Fibroblast of lung (primary cell): ENCODE data around the gene CEP85. TPM values are rescaled to one million over a fixed set of nuclear protein-coding genes. Genes with fewer than 3 reads are reported as not detected.
"Not testable (repeated sequence)": the region's sequence is repeated elsewhere in the genome, so short reads cannot be mapped to it uniquely, and the experiment has no call there.

Experiments used
- DNase-seq, 2 donors: peaks; one replicate each; pipeline versions ENCODE4 v3.0.0 to v3.0.0-alpha.2; 2010; ENCODE audit warnings: low read depth in 2 of 2
- H2AFZ ChIP-seq: 2 replicates; pipeline ENCODE4 v1.5.1; 2012; ENCODE audit warnings: low read length, control low read depth, inconsistent platforms
- H3K27ac ChIP-seq: 2 replicates; pipeline ENCODE4 v1.5.1; 2011; ENCODE audit warnings: low read length, control low read depth; ENCODE audit not compliant: insufficient read depth
- H3K27me3 ChIP-seq: 2 replicates; pipeline ENCODE4 v1.5.1; 2011; ENCODE audit warnings: mild to moderate bottlenecking, low read length; ENCODE audit not compliant: control insufficient read depth, insufficient read depth
- H3K36me3 ChIP-seq: 2 replicates; pipeline ENCODE4 v1.5.1; 2011; ENCODE audit warnings: low read length; ENCODE audit not compliant: control insufficient read depth, insufficient read depth
- H3K4me1 ChIP-seq: 2 replicates; pipeline ENCODE4 v1.5.1; 2011; ENCODE audit warnings: low read length; ENCODE audit not compliant: control insufficient read depth, insufficient read depth; ENCODE audit errors: extremely low read depth
- H3K4me2 ChIP-seq: 2 replicates; pipeline ENCODE4 v1.5.1; 2011; ENCODE audit warnings: low read length, control low read depth; ENCODE audit not compliant: insufficient read depth; ENCODE audit errors: extremely low read depth
- H3K4me3 ChIP-seq, 4 experiments: fragments of 200-600 bp in 1 of 4; sonication (generic) in 1 of 4; replicated peaks in 1 of 4; 2 replicates each; pipeline ENCODE4 v1.5.1; 2011 to 2016; ENCODE audit warnings: low read length in 4 of 4, low read depth in 3 of 4, mild to moderate bottlenecking in 3 of 4, control low read depth in 2 of 4, inconsistent platforms in 1 of 4, mixed read lengths in 1 of 4; ENCODE audit not compliant: insufficient read depth in 1 of 4; ENCODE audit errors: control extremely low read depth in 1 of 4
- H3K79me2 ChIP-seq: 2 replicates; pipeline ENCODE4 v1.5.1; 2012; ENCODE audit warnings: mild to moderate bottlenecking, low read length, inconsistent platforms; ENCODE audit not compliant: control insufficient read depth, insufficient read depth
- H3K9ac ChIP-seq: 2 replicates; pipeline ENCODE4 v1.5.1; 2011; ENCODE audit warnings: mild to moderate bottlenecking, low read length, control low read depth; ENCODE audit not compliant: insufficient read depth
- H3K9me3 ChIP-seq: 2 replicates; pipeline ENCODE4 v1.5.1; 2012; ENCODE audit warnings: low read depth, low read length; ENCODE audit not compliant: control insufficient read depth, insufficient read depth
- H4K20me1 ChIP-seq: 2 replicates; pipeline ENCODE4 v1.5.1; 2011; ENCODE audit warnings: low read length; ENCODE audit not compliant: control insufficient read depth, insufficient read depth; ENCODE audit errors: extremely low read depth
- CTCF ChIP-seq, 2 donors: IDR thresholded peaks in 1 of 2; conservative IDR thresholded peaks in 1 of 2; 1 replicate in 1 of 2; 2 replicates in 1 of 2; pipeline ENCODE4 v1.5.1; 2011 to 2012; ENCODE audit warnings: low read length in 2 of 2, control low read depth in 1 of 2, inconsistent platforms in 1 of 2, low read depth in 1 of 2, mild to moderate bottlenecking in 1 of 2
- EZH2 ChIP-seq: IDR thresholded peaks from 2 replicates; pipeline ENCODE4 v1.5.1; 2012; ENCODE audit warnings: low read length, control low read depth, mild to moderate bottlenecking; ENCODE audit errors: missing control alignments
- polyA plus RNA-seq, 2 donors: library from polyadenylated mRNA; depleted of rRNA in 1 of 2; stranded (reverse) in 1 of 2; unstranded in 1 of 2; fragments of >200 nt; gene quantifications; 2 replicates each; pipeline ENCODE4 v1.2.1, GENCODE V29; 2011 to 2012; ENCODE audit warnings: missing spikeins in 1 of 2
- total RNA-seq: library from RNA; depleted of rRNA; stranded (reverse); fragments of >200 nt; gene quantifications from 2 replicates; pipeline ENCODE4 v1.2.1, GENCODE V29; 2014

Gene CEP85
- total and polyA plus RNA-seq, 2 donors (not counting 1 experiment from before 2014, with no cell fraction given): 4.7 to 6.9 TPM

GRCh38 chr1:26225033-26225831 lies 8.8 kb upstream of the CEP85 start:
- no peaks in the 10 kb centered on the region for H3K9me3 ChIP-seq
- no peak overlapping the region for H3K9ac ChIP-seq
- H2AFZ ChIP-seq: no peak overlapping the region
- no peaks in the 10 kb centered on the region for H3K36me3 ChIP-seq
- no peaks in the 10 kb centered on the region for H4K20me1 ChIP-seq
- peak; percentile 22 to 47 for DNase-seq
- peaks cover 44% of the 10 kb centered on the region for H3K27me3 ChIP-seq
- peak overlapping the region; percentile 46 for H3K4me2 ChIP-seq
- H3K27ac ChIP-seq: no peak overlapping the region
- H3K4me1 ChIP-seq: no peaks in the 10 kb centered on the region
- H3K79me2 ChIP-seq: no peaks in the 10 kb centered on the region
- H3K4me3 ChIP-seq: peak overlapping the region in 2 of 4 experiments; percentile 35 to 50
- TF ChIP-seq CTCF (conservative IDR thresholded peaks at IDR 0.05 in 1 of 2, IDR thresholded peaks at IDR 0.05 in 1 of 2; ENCODE audit: low read depth in 1 of 2, low read length in 2 of 2) (no peak), EZH2 (peak; percentile 53)

GRCh38 chr1:26230682-26231081 lies 3.3 kb upstream of the CEP85 start:
- H3K27me3 ChIP-seq, H3K27ac ChIP-seq, H2AFZ ChIP-seq, H3K79me2 ChIP-seq, H3K4me3 ChIP-seq, H3K4me2 ChIP-seq, H3K4me1 ChIP-seq, H3K9ac ChIP-seq, H3K36me3 ChIP-seq, H4K20me1 ChIP-seq, DNase-seq, H3K9me3 ChIP-seq: not testable (repeated sequence)

GRCh38 chr1:26234644-26235370 lies 807 bp downstream of the CEP85 start:
- H3K27me3 ChIP-seq: no peaks in the 10 kb centered on the region
- no peaks in the 10 kb centered on the region for H3K4me1 ChIP-seq
- peak overlapping the region; percentile 99 for H2AFZ ChIP-seq
- H3K4me3 ChIP-seq: peak overlapping the region; percentile 73 to 99 (median 96)
- no peaks in the 10 kb centered on the region for H3K9me3 ChIP-seq
- H3K79me2 ChIP-seq: peaks cover 33% of the 10 kb centered on the region
- peak overlapping the region; percentile 75 for H3K9ac ChIP-seq
- H3K4me2 ChIP-seq: peak overlapping the region; percentile 94
- peak overlapping the region; percentile 85 for H3K27ac ChIP-seq
- no peaks in the 10 kb centered on the region for H3K36me3 ChIP-seq
- DNase-seq: peak; percentile 21 to 41
- no peaks in the 10 kb centered on the region for H4K20me1 ChIP-seq
- TF ChIP-seq EZH2: no peak
- no peak for TF ChIP-seq CTCF (conservative IDR thresholded peaks at IDR 0.05 in 1 of 2, IDR thresholded peaks at IDR 0.05 in 1 of 2; ENCODE audit: low read depth in 1 of 2, low read length in 2 of 2)
